ENCODE measurements around the gene SMIM44.

The SMIM44 gene

GRCh38 chr19:3499738-3500428 lies 16.6 kb upstream of the SMIM44 start:
- DNase-seq (ENCODE audit: low spot score): no peak
- H3K4me3 ChIP-seq: peak overlapping the region; percentile 73
- TF ChIP-seq CTCF (IDR thresholded peaks at IDR 0.05): no peak
- H3K27ac ChIP-seq: peak overlapping the region; percentile 64 to 91

GRCh38 chr19:3497757-3498520 lies 14.7 kb upstream of the SMIM44 start:
- Histone ChIP-seq H3K27ac (no peak overlapping the region), H3K4me3 (no peak overlapping the region)
- TF ChIP-seq CTCF (IDR thresholded peaks at IDR 0.05): no peak
- DNase-seq (ENCODE audit: low spot score): no peak

- no peak overlapping the region for H3K27ac ChIP-seq
- no peak for TF ChIP-seq CTCF (IDR thresholded peaks at IDR 0.05)
- no peak overlapping the region for H3K4me3 ChIP-seq
- DNase-seq (ENCODE audit: low spot score): no peak
Observed at GRCh38 chr19:3496392-3497273, 13.4 kb upstream of the SMIM44 start.

GRCh38 chr19:3494559-3494958 lies 11.3 kb upstream of the SMIM44 start:
- Histone ChIP-seq H3K4me3 (no peak overlapping the region), H3K27ac (no peak overlapping the region)
- TF ChIP-seq CTCF (IDR thresholded peaks at IDR 0.05): no peak
- DNase-seq (ENCODE audit: low spot score): no peak

- no peak overlapping the region for H3K27ac ChIP-seq
- H3K4me3 ChIP-seq: no peak overlapping the region
- DNase-seq (ENCODE audit: low spot score): no peak
- no peak for TF ChIP-seq CTCF (IDR thresholded peaks at IDR 0.05)
Observed at GRCh38 chr19:3494051-3494450, 10.8 kb upstream of the SMIM44 start.

- no peak overlapping the region for H3K4me3 ChIP-seq
- H3K27ac ChIP-seq: no peak overlapping the region
- DNase-seq (ENCODE audit: low spot score): no peak
- no peak for TF ChIP-seq CTCF (IDR thresholded peaks at IDR 0.05)
Observed at GRCh38 chr19:3493651-3494050, 10.4 kb upstream of the SMIM44 start.

Data from coronary artery (tissue), 2 donors.